HepG2 (cell line): Measurements from ENCODE around the gene OTOP3. TPM values are rescaled to one million over a fixed set of nuclear protein-coding genes. Genes with fewer than 3 reads are reported as not detected.

ENCODE experiments used
- CAMTA2 ChIP-seq: sonication (generic); formaldehyde crosslinking; IDR thresholded peaks from 2 replicates; pipeline ENCODE4 v1.4.0; 2020; ENCODE audit warnings: mild to moderate bottlenecking, missing genetic modification reagents, borderline replicate concordance
- CBX2 ChIP-seq, 2 experiments: fragments of 200-600 bp in 1 of 2; sonication (generic); formaldehyde crosslinking in 1 of 2; IDR thresholded peaks; 2 replicates each; pipeline versions ENCODE4 v1.7.0 to v1.8.1; 2018 to 2022; ENCODE audit warnings: low read depth in 2 of 2, low read length in 1 of 2, mild to moderate bottlenecking in 1 of 2, missing genetic modification reagents in 1 of 2
- CENPX ChIP-seq: sonication (generic); formaldehyde crosslinking; IDR thresholded peaks from 2 replicates; pipeline ENCODE4 v1.9.0; 2021; ENCODE audit warnings: mild to moderate bottlenecking, missing genetic modification reagents, moderate library complexity
- GTF3A ChIP-seq: sonication (generic); formaldehyde crosslinking; conservative IDR thresholded peaks from 2 replicates; pipeline ENCODE4 v1.4.0; 2020; ENCODE audit warnings: mild to moderate bottlenecking, missing genetic modification reagents
- HNF4A ChIP-seq: sonication (generic); formaldehyde crosslinking; IDR thresholded peaks from 2 replicates; pipeline ENCODE4 v1.4.0; 2020; ENCODE audit warnings: missing genetic modification reagents
- IKZF4 ChIP-seq: sonication (generic); formaldehyde crosslinking; IDR thresholded peaks from 2 replicates; pipeline ENCODE4 v1.5.1; 2020; ENCODE audit warnings: borderline replicate concordance, mild to moderate bottlenecking, low read depth, missing genetic modification reagents; ENCODE audit errors: not compliant biosample characterization
- NFIC ChIP-seq: IDR thresholded peaks from 2 replicates; pipeline ENCODE4 v1.6.1; 2012; ENCODE audit warnings: mild to moderate bottlenecking, low read length, inconsistent platforms
- NRL ChIP-seq: sonication (generic); formaldehyde crosslinking; IDR thresholded peaks from 2 replicates; pipeline ENCODE4 v1.5.0; 2020; ENCODE audit warnings: missing genetic modification reagents, mild to moderate bottlenecking, moderate library complexity, borderline replicate concordance
- REL ChIP-seq: sonication (generic); formaldehyde crosslinking; conservative IDR thresholded peaks from 2 replicates; pipeline ENCODE4 v1.8.0; 2022; ENCODE audit warnings: mild to moderate bottlenecking, missing genetic modification reagents, moderate library complexity
- SALL1 ChIP-seq: sonication (generic); formaldehyde crosslinking; IDR thresholded peaks from 2 replicates; pipeline ENCODE4 v1.8.0; 2022; ENCODE audit warnings: mild to moderate bottlenecking, missing genetic modification reagents
- ZFY ChIP-seq: sonication (generic); formaldehyde crosslinking; IDR thresholded peaks from 2 replicates; pipeline ENCODE4 v1.4.0; 2020; ENCODE audit warnings: missing genetic modification reagents
- ZNF24 ChIP-seq: fragments of 450-650 bp; IDR thresholded peaks from 2 replicates; pipeline ENCODE4 v1.6.1; 2017; ENCODE audit warnings: antibody characterized with exemption, mild to moderate bottlenecking
- ZNF331 ChIP-seq: sonication (generic); formaldehyde crosslinking; IDR thresholded peaks from 2 replicates; pipeline ENCODE4 v1.4.0; 2020; ENCODE audit warnings: missing genetic modification reagents
- ZNF530 ChIP-seq: sonication (generic); formaldehyde crosslinking; IDR thresholded peaks from 2 replicates; pipeline ENCODE4 v1.5.0; 2020; ENCODE audit warnings: low read depth, mild to moderate bottlenecking, missing genetic modification reagents
- ZNF543 ChIP-seq: sonication (generic); formaldehyde crosslinking; IDR thresholded peaks from 2 replicates; pipeline ENCODE4 v1.4.0; 2020; ENCODE audit warnings: mild to moderate bottlenecking, missing genetic modification reagents
- polyA plus RNA-seq, 8 experiments: library from polyadenylated mRNA; depleted of rRNA in 3 of 8; stranded (reverse) in 7 of 8; unstranded in 1 of 8; fragments of >200 nt; fragmentation: Illumina TruSeq in 4 of 8; extraction: Trizol in 4 of 8; gene quantifications; 2 replicates each; pipeline versions ENCODE4 v1.2.1 to v1.2.3, GENCODE V29; 2011 to 2016; ENCODE audit warnings: low read depth in 4 of 8, missing spikeins in 1 of 8, mixed read lengths in 1 of 8; ENCODE audit not compliant: insufficient read depth in 1 of 8
- total RNA-seq, 5 experiments: library from RNA; depleted of rRNA; stranded (reverse); fragments of >200 nt; fragmentation: Illumina TruSeq; extraction: Trizol; gene quantifications; 2 replicates each; pipeline ENCODE4 v1.2.3, GENCODE V29; 2016; ENCODE audit warnings: low read depth in 1 of 5
- TF ChIP-seq, protein P1 (sequence below): sonication (generic); formaldehyde crosslinking; IDR thresholded peaks from 2 replicates; pipeline ENCODE4 v1.5.0; 2020; ENCODE audit warnings: mild to moderate bottlenecking, missing genetic modification reagents, borderline replicate concordance
- TF ChIP-seq, protein P2 (sequence below): sonication (generic); formaldehyde crosslinking; IDR thresholded peaks from 2 replicates; pipeline ENCODE4 v1.8.1; 2023; ENCODE audit warnings: mild to moderate bottlenecking, moderate library complexity, missing genetic modification reagents
- TF ChIP-seq, protein P3 (sequence below): sonication (generic); formaldehyde crosslinking; IDR thresholded peaks from 2 replicates; pipeline ENCODE4 v1.4.0; 2020; ENCODE audit warnings: mild to moderate bottlenecking, low read depth, missing genetic modification reagents

OTOP3 gene
- total and polyA plus RNA-seq, 2 of the 13 experiments (the other 11 are each of a cell fraction or from before 2014, with no cell fraction given), result not detected

DNA sequence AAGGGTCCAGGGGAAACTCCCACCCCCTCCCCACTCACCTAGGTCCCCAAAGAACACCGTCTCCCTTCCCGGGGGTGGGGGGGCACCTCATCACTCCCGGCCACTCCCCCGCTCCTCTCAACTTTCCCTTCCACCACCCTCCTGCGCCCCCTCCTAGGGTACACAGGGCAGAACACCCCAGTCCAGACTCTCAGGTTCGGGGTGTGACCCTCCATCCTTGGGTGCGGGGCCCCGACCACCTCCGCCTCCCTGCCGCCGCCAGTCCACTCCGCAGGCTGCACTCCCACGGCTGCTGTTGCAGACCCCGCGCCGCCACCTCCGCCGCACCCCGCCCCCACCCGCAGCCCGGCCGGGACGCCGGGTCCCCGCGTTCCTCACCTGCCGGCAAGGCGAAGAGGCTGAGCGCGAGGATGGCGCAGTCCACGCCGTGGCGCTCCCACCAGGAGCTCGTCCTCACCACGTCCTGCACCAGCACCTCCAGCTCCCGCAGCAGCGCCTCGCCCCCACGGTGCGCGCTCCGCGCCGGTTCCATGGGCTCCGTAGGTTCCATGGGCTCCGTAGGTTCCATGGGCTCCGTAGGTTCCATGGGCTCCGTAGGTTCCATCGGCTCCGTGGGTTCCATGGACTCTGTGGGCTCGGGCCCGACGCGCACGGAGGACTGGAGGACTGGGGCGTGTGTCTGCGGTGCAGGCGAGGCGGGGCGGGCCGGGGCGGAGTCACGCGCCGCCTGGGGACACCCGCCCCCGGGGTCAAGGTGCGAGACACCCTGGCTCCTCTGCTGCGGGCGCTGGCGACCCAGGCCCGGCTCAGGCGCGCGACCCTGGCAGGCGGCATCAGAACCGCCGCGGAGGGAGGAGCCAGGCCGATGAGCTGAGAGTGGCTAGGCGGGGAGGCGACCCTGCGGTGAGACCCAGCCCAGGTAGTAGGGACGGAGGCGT lies 42.5 kb upstream of the OTOP3 start, which contains the start of gene FADS6 (continued):
- TF ChIP-seq, protein P1, sequence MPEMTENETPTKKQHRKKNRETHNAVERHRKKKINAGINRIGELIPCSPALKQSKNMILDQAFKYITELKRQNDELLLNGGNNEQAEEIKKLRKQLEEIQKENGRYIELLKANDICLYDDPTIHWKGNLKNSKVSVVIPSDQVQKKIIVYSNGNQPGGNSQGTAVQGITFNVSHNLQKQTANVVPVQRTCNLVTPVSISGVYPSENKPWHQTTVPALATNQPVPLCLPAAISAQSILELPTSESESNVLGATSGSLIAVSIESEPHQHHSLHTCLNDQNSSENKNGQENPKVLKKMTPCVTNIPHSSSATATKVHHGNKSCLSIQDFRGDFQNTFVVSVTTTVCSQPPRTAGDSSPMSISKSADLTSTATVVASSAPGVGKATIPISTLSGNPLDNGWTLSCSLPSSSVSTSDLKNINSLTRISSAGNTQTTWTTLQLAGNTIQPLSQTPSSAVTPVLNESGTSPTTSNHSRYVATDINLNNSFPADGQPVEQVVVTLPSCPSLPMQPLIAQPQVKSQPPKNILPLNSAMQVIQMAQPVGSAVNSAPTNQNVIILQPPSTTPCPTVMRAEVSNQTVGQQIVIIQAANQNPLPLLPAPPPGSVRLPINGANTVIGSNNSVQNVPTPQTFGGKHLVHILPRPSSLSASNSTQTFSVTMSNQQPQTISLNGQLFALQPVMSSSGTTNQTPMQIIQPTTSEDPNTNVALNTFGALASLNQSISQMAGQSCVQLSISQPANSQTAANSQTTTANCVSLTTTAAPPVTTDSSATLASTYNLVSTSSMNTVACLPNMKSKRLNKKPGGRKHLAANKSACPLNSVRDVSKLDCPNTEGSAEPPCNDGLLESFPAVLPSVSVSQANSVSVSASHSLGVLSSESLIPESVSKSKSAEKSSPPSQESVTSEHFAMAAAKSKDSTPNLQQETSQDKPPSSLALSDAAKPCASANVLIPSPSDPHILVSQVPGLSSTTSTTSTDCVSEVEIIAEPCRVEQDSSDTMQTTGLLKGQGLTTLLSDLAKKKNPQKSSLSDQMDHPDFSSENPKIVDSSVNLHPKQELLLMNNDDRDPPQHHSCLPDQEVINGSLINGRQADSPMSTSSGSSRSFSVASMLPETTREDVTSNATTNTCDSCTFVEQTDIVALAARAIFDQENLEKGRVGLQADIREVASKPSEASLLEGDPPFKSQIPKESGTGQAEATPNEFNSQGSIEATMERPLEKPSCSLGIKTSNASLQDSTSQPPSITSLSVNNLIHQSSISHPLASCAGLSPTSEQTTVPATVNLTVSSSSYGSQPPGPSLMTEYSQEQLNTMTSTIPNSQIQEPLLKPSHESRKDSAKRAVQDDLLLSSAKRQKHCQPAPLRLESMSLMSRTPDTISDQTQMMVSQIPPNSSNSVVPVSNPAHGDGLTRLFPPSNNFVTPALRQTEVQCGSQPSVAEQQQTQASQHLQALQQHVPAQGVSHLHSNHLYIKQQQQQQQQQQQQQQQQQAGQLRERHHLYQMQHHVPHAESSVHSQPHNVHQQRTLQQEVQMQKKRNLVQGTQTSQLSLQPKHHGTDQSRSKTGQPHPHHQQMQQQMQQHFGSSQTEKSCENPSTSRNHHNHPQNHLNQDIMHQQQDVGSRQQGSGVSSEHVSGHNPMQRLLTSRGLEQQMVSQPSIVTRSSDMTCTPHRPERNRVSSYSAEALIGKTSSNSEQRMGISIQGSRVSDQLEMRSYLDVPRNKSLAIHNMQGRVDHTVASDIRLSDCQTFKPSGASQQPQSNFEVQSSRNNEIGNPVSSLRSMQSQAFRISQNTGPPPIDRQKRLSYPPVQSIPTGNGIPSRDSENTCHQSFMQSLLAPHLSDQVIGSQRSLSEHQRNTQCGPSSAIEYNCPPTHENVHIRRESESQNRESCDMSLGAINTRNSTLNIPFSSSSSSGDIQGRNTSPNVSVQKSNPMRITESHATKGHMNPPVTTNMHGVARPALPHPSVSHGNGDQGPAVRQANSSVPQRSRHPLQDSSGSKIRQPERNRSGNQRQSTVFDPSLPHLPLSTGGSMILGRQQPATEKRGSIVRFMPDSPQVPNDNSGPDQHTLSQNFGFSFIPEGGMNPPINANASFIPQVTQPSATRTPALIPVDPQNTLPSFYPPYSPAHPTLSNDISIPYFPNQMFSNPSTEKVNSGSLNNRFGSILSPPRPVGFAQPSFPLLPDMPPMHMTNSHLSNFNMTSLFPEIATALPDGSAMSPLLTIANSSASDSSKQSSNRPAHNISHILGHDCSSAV (CRISPR knock-in tag), result no peak
- TF ChIP-seq ZNF24 (no peak), ZNF543 (CRISPR knock-in tag) (no peak), ZNF331 (CRISPR knock-in tag) (no peak), ZFY (CRISPR knock-in tag) (peak; percentile 36; the same call in 1 of the 2 replicates), IKZF4 (CRISPR knock-in tag) (peak; percentile 60), REL (CRISPR knock-in tag) (no peak), SALL1 (CRISPR knock-in tag) (peak; percentile 13; the same call in 1 of the 2 replicates), CENPX (CRISPR knock-in tag) (no peak), CAMTA2 (CRISPR knock-in tag) (no peak), NRL (CRISPR knock-in tag) (no peak), NFIC (no peak), HNF4A (peak; percentile 57), GTF3A (CRISPR knock-in tag) (no peak), ZNF530 (CRISPR knock-in tag) (no peak), CBX2 (IDR thresholded peaks at IDR 0.05; ENCODE audit: low read depth, low read length) (no peak), CBX2 (CRISPR knock-in tag; IDR thresholded peaks at IDR 0.05; ENCODE audit: low read depth) (no peak)
- TF ChIP-seq, protein P2, sequence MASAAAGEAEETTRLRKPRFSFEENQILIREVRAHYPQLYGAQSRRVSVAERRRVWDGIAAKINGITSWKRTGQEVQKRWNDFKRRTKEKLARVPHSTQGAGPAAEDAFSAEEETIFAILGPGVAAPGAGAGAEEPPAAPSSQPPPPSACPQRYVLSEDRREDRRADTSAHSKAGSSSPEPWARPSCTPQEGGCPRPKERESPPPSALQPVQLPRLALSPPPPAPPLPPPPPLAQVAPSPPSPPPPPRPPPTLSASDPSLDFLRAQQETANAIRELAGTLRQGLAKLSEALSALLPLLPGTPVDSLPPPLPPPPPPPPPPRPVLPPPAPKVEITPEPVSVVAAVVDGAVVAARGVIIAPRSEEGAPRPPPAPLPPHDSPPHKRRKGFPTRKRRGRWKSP, result no peak
- TF ChIP-seq, protein P3, sequence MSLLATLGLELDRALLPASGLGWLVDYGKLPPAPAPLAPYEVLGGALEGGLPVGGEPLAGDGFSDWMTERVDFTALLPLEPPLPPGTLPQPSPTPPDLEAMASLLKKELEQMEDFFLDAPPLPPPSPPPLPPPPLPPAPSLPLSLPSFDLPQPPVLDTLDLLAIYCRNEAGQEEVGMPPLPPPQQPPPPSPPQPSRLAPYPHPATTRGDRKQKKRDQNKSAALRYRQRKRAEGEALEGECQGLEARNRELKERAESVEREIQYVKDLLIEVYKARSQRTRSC (CRISPR knock-in tag), result no peak
